Retinal pigment epithelial cell (primary cell): Measurements from ENCODE around the gene CFAP119.

Experiments used
- DNase-seq: peaks from one replicate; pipeline ENCODE4 v3.0.0-alpha.2; 2010; ENCODE audit warnings: low read depth
- H3K4me3 ChIP-seq: 2 replicates; pipeline ENCODE4 v1.5.1; 2011; ENCODE audit warnings: mild to moderate bottlenecking, low read length, control low read depth, moderate library complexity
- CTCF ChIP-seq: conservative IDR thresholded peaks from 2 replicates; pipeline ENCODE4 v1.5.1; 2011; ENCODE audit warnings: low read depth, low read length, control low read depth, inconsistent platforms

Gene CFAP119

GRCh38 chr16:30720086-30720485 is 41.8 kb downstream of the CFAP119 start:
- DNase-seq = no peak
- no peak for TF ChIP-seq CTCF
- no peak overlapping the region for H3K4me3 ChIP-seq

GRCh38 chr16:30715750-30716445 is 46.0 kb downstream of the CFAP119 start:
- no peak overlapping the region for H3K4me3 ChIP-seq
- no peak for TF ChIP-seq CTCF
- no peak for DNase-seq

DNA sequence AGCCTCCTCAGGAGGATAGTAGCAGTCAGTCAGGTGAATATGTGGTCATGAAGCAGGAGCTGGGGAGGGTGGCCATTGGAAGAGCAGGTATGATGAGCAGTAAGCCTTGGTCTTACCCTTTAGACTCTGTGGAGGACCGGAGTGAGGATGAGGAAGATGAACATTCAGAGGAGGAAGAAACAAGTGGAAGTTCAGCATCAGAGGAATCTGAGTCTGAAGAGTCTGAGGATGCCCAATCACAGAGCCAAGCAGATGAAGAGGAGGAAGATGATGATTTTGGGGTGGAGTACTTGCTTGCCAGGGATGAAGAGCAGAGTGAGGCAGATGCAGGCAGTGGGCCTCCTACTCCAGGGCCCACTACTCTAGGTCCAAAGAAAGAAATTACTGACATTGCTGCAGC is 50.1 kb downstream of the CFAP119 start:
- no peak for TF ChIP-seq CTCF
- DNase-seq = no peak
- no peak overlapping the region for H3K4me3 ChIP-seq

DNA sequence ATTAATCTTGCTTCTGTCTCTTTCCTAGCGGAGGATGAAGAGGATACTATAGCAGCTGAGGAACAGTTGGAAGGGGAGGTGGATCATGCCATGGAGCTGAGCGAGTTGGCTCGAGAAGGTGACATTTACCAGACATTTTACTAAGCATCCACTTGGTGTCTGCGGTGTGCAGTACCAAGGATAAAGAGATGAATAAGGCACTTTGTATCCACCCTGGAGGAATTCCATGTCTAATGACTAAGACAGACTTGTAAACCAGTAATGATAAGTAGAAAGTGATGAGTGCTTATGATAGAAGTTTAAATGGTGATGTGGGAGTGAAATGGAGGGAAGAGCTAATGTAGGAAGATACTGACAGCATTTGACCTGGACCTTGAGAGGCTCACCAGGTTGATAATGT is 50.9 kb downstream of the CFAP119 start:
- no peak for DNase-seq
- no peak for TF ChIP-seq CTCF
- no peak overlapping the region for H3K4me3 ChIP-seq
